NCI-H2171 treated with DMSO at 0.1 percent for 48 hours (cell line): ENCODE results near the gene ZNF692.

Source experiments
- DNase-seq: peaks from one replicate; lab custom pipeline; 2025; lab: John Stamatoyannopoulos, UW

ZNF692 gene

GRCh38 chr1:248881261-248881660, 22.4 kb upstream of the ZNF692 start:
- no peak for DNase-seq

- peak; percentile 94 for DNase-seq
Observed at GRCh38 chr1:248873993-248874533, 15.2 kb upstream of the ZNF692 start.

- DNase-seq, result peak; percentile 94
Observed at GRCh38 chr1:248873409-248873992, 14.6 kb upstream of the ZNF692 start.

- peak; percentile 84 for DNase-seq
Observed at GRCh38 chr1:248872752-248873408, 14.0 kb upstream of the ZNF692 start.

GRCh38 chr1:248871837-248872401, 13.0 kb upstream of the ZNF692 start:
- no peak for DNase-seq

- DNase-seq, result peak; percentile 76
Observed at GRCh38 chr1:248862998-248863881, 4.4 kb upstream of the ZNF692 start.

GRCh38 chr1:248862695-248862997, 3.8 kb upstream of the ZNF692 start:
- DNase-seq, result no peak

GRCh38 chr1:248861616-248862015, 2.7 kb upstream of the ZNF692 start:
- DNase-seq, result no peak

GRCh38 chr1:248860007-248860406, 1.1 kb upstream of the ZNF692 start:
- DNase-seq, result no peak

- peak; percentile 37 for DNase-seq
Observed at GRCh38 chr1:248858096-248858890, 592 bp downstream of the ZNF692 start.

GRCh38 chr1:248857749-248858095, 1.2 kb downstream of the ZNF692 start:
- DNase-seq, result no peak

GRCh38 chr1:248857201-248857600, 1.7 kb downstream of the ZNF692 start:
- DNase-seq, result no peak

GRCh38 chr1:248856176-248856575, 2.7 kb downstream of the ZNF692 start:
- DNase-seq, result no peak

GRCh38 chr1:248855580-248855979, 3.3 kb downstream of the ZNF692 start:
- DNase-seq, result no peak

GRCh38 chr1:248853663-248854375, 5.1 kb downstream of the ZNF692 start:
- DNase-seq, result no peak

GRCh38 chr1:248852481-248853405, 6.1 kb downstream of the ZNF692 start:
- no peak for DNase-seq

- no peak for DNase-seq
Observed at GRCh38 chr1:248851390-248851789, 7.5 kb downstream of the ZNF692 start.

GRCh38 chr1:248850536-248851251, 8.2 kb downstream of the ZNF692 start:
- no peak for DNase-seq

- no peak for DNase-seq
Observed at GRCh38 chr1:248850124-248850523, 8.8 kb downstream of the ZNF692 start.
